Inflammatory macrophage treated with lipopolysaccharide for 1 hour (primary cell): Measurements from ENCODE around the gene FADS1.
A peak's percentile ranks its signal among the peaks of the same experiment; 100 is the strongest.

Source experiments
- DNase-seq, 2 donors: peaks; one replicate each; pipeline ENCODE4 v3.0.0-alpha.2; 2020 to 2022

Gene FADS1

DNA sequence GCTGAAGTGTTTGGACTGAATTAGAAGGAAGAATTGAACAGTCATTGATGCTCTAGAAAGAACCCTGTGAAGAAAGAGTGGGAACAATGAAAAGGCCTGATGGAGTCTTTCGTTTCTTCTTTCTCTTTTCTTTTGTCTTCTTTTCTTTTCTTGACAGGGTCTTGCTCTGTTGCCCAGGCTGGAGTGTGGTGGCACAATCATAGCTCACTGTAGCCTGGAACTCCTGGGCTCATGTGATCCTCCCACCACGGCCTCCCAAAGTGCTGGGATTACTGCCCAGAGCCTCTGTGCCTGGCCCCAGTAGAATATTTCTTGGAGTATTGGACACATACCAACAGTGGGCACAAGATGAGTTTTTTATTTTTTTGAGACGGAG, 23.0 kb downstream of the FADS1 start:
- DNase-seq: no peak

- DNase-seq: no peak
These were observed 23.5 kb downstream of the FADS1 start for GRCh38 chr11:61793083-61793828.

- peak; percentile 83 to 84 for DNase-seq
These were observed 24.3 kb downstream of the FADS1 start, which contains the start of the genes FEN1 and TMEM258 for GRCh38 chr11:61792310-61793082. Gene FEN1 (plus strand): TSS chr11:61792911. CDS start chr11:61795362, 2,451 bp downstream. Gene TMEM258 (minus strand): TSS chr11:61792599. CDS start chr11:61792558, 41 bp downstream.

DNA sequence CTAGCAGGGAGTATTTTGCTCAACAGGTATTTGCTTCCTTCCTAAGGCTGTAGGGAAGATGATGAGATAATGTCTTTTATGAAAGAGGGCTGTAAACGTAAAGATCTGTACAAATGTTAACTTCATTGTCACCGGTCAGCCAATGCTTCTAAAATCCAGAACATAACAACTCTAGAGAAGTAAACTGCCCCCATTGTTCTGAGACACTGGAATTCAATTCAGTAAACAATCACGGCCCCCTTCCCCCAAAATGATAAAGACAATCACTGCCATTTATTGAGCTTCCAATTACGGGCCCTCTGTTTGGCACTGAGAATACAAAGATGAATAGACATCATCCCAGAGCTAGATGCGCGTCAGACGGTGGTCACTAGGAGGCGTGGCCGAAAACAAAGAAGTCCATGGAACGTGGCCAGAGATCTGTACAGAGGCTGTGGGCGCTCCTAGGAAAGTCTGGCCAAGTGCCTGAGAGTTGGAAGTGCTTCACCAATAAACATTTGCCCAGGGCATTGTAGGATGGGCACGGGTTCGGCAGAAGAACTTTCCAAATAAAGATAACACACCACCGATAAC, 25.0 kb downstream of the FADS1 start:
- DNase-seq: peak; percentile 65 to 77

DNA sequence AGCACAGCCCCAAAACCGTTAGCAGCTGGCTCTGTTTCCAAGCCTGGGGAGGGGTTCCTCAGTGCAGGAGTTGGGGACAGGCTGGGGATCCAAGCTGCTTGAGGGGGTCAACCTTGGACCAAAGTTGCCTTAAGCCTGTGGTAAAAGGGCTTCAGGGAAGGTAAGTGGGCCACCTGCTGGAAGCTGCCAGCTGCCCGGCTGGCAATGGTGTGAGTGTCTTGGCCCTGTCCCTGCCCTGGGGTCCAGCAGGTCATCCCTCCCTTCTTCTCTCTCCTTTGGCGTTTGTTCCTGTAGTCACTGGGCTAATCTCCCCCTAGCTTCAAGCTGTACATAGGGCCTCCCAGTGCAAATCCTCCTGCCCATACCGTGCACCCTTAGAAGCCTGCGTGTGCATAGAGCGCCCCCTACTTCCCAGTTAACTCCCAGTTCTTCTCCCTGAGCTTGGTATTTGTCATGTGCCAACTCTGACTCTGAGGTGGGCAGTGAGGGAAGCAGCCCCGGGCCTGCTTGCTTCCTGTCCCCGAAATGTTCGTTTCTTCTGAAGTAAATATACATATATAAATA, 28.8 kb downstream of the FADS1 start:
- peak; percentile 12 to 44 for DNase-seq

GRCh38 chr11:61785837-61786402, 30.9 kb downstream of the FADS1 start:
- DNase-seq: no peak

DNA sequence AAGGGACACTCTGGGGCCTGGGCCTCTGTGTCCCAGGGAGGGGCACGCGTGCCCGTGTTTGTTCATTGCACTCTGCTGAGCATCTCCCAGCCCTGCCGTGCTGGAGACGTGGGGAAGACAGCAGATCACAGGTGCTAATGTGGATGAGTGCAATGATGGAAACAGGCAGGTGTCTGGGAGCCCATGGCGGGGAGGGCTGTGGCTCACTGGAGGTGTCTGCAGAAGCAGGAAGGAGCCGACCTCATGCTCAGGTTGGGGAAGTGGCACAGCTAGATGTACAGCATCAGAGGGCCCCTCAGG, 32.3 kb downstream of the FADS1 start:
- no peak for DNase-seq

DNA sequence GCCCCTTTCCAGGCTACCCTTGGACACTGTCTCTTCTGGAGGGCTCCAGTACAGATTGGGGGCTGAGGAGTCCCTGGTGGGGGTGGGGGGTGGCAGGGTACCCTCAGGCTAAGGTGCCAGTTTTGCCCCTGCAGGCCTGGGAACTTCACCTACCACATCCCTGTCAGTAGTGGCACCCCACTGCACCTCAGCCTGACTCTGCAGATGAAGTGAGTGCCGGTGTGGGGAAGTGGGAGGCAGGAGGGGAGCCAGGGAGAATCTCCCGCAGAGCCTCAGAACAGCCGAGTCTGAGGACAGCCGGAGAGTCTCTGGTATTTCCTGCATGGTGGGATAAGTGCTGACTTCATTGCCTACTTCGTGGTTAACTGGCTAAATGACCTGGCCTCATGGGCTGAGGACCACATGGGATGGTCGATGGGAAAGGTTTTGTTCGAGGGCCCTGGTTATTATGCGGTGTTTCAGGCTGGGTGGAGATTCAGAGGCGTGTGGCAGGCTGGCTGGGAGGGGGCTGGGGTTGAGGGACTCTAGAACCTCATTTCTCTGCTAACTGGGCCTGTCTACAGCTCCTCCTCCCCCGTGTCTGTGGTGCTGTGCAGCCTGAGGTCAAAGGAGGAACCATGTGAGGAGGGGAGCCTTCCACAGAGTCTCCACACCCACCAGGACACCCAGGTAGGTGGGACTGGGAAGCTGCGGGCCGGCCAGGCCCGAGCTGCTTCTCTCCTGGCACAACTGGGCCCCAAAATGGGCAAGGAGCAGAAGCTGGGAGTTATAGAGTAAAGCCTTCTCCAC, 32.9 kb downstream of the FADS1 start:
- no peak for DNase-seq

- no peak for DNase-seq
These were observed 34.0 kb downstream of the FADS1 start for GRCh38 chr11:61782841-61783240.

GRCh38 chr11:61782299-61782698, 34.5 kb downstream of the FADS1 start:
- no peak for DNase-seq

- no peak for DNase-seq
These were observed 35.2 kb downstream of the FADS1 start for GRCh38 chr11:61781585-61781984.

- DNase-seq: no peak
These were observed 36.1 kb downstream of the FADS1 start for GRCh38 chr11:61780581-61781162.

DNA sequence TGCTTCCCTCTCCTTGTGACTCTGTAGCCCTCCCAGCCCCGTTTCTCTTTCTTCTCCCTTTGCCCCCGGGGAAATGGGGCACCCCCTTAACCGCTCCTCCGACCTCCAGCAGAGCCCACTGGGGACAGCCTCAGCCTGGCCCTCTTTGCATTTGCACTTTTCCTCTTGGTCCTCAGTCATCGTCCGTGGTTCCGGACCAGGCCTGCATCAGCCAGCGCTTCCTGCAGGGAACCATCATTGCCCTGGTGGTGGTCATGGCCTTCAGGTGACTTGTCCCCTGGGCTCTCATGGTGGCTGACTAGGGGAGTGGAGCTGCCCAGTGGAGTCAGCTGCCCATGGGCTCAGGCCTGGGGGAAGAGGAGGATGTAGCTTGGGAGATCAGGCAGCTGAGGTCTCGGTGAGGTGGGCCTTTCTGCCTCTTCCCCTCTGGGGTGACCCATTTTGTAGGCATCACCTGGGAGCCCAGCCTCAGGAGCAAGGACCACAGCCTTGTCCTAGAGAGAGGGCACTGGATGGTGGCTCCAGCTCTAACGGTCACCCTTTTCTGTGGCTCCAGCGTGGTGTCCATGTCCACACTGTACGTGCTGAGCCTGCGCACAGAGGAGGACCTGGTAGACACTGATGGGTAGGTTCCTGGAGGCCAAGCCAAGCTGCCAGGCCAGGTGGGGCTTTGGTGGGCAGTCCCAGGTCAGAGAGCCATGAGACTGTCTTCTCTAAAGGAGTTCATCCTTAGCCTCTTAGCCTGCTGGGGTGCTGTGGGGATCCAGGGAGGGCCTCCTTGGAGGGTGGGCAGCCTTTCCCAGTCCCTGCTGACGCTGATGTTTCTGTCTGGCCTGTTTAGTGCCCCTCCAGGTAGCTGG, 36.9 kb downstream of the FADS1 start:
- DNase-seq: no peak

GRCh38 chr11:61778920-61779650, 37.7 kb downstream of the FADS1 start:
- no peak for DNase-seq

- no peak for DNase-seq
These were observed 38.4 kb downstream of the FADS1 start for GRCh38 chr11:61778357-61778886.

- peak in 1 of 2 donors; percentile 35 for DNase-seq
These were observed 39.3 kb downstream of the FADS1 start for GRCh38 chr11:61777234-61778090.

DNA sequence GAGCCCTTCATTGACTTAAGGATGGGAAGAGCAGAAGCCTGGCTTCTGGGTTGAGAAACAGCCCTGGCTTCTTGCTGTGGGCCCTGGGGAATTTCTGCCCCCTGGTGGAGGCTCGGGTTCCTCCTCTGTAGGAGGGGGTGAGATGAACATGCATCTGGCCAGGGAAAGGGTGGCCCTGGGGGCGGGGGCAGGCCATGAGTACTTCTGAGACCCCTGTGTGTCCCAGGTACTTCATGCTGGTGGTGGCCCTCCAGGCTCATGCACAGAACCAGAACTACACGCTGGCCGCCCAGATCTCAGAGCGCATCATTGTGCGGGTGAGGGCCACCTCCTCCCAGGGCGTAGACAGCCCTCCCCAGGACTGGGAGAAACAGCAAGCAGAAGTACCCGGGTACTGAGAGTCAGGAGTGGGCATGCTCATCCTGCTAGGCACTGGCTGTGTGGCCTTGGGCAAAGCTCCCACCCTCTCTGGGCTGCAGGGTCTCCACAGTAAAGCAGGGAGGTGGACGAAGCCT, 40.2 kb downstream of the FADS1 start:
- DNase-seq: peak; percentile 63 to 89
